H9 (cell line): Measurements from ENCODE around the gene OAS1. TPM values are rescaled to one million over a fixed set of nuclear protein-coding genes. Genes with fewer than 3 reads are reported as not detected.

Experiments
- DNase-seq: peaks from one replicate; pipeline ENCODE4 v3.0.0-alpha.2; 2017
- H2AFZ ChIP-seq: one replicate; pipeline ENCODE4 v1.6.1; 2013; ENCODE audit warnings: mild to moderate bottlenecking, low read length, control low read depth, moderate library complexity
- H2AK5ac ChIP-seq: 2 replicates; pipeline ENCODE4 v1.6.1; 2013; ENCODE audit warnings: low read length, control low read depth, mixed read lengths; ENCODE audit not compliant: insufficient read length
- H2BK120ac ChIP-seq: one replicate; pipeline ENCODE4 v1.6.1; 2013; ENCODE audit warnings: low read depth, mild to moderate bottlenecking, low read length, control low read depth, inconsistent platforms; ENCODE audit not compliant: poor library complexity, severe bottlenecking
- H2BK12ac ChIP-seq: 2 replicates; pipeline ENCODE4 v1.6.1; 2013; ENCODE audit warnings: low read length, control low read depth, mixed read lengths, low read depth; ENCODE audit not compliant: insufficient read length
- H2BK15ac ChIP-seq: 2 replicates; pipeline ENCODE4 v1.6.1; 2013; ENCODE audit warnings: low read depth, low read length, control low read depth
- H2BK20ac ChIP-seq: one replicate; pipeline ENCODE4 v1.6.1; 2013; ENCODE audit warnings: low read depth, mild to moderate bottlenecking, low read length, control low read depth, inconsistent platforms; ENCODE audit not compliant: poor library complexity, severe bottlenecking
- H2BK5ac ChIP-seq: 2 replicates; pipeline ENCODE4 v1.6.1; 2013; ENCODE audit warnings: low read length, control low read depth, mixed read lengths; ENCODE audit not compliant: insufficient read length
- H3K14ac ChIP-seq: 2 replicates; pipeline ENCODE4 v1.6.1; 2013; ENCODE audit warnings: low read length, control low read depth; ENCODE audit not compliant: insufficient read depth
- H3K18ac ChIP-seq: 2 replicates; pipeline ENCODE4 v1.6.1; 2013; ENCODE audit warnings: low read depth, mild to moderate bottlenecking, mixed read lengths, low read length, control low read depth; ENCODE audit not compliant: insufficient read length
- H3K23ac ChIP-seq: 2 replicates; pipeline ENCODE4 v1.6.1; 2013; ENCODE audit warnings: low read length, control low read depth, mixed read lengths, low read depth; ENCODE audit not compliant: insufficient read length
- H3K23me2 ChIP-seq: 2 replicates; pipeline ENCODE4 v1.6.1; 2013; ENCODE audit warnings: low read depth, mild to moderate bottlenecking, mixed read lengths, low read length, control low read depth; ENCODE audit not compliant: insufficient read length, poor library complexity, severe bottlenecking
- H3K27ac ChIP-seq: 2 replicates; pipeline ENCODE4 v1.5.1; 2013; ENCODE audit warnings: low read length, control low read depth, mixed read lengths, low read depth; ENCODE audit not compliant: insufficient read length
- H3K27me3 ChIP-seq: 2 replicates; pipeline ENCODE4 v1.6.1; 2013; ENCODE audit warnings: low read length, control low read depth, inconsistent platforms; ENCODE audit not compliant: insufficient read depth
- H3K4ac ChIP-seq: 2 replicates; pipeline ENCODE4 v1.6.1; 2013; ENCODE audit warnings: low read depth, mild to moderate bottlenecking, control low read depth, inconsistent platforms, low read length, moderate library complexity
- H3K4me1 ChIP-seq: 2 replicates; pipeline ENCODE4 v1.6.1; 2013; ENCODE audit warnings: low read length, control low read depth, inconsistent platforms; ENCODE audit not compliant: insufficient read depth
- H3K4me2 ChIP-seq: 2 replicates; pipeline ENCODE4 v1.6.1; 2013; ENCODE audit warnings: low read length, control low read depth, mixed read lengths; ENCODE audit not compliant: insufficient read length, insufficient read depth
- H3K56ac ChIP-seq: 2 replicates; pipeline ENCODE4 v1.6.1; 2013; ENCODE audit warnings: low read depth, mild to moderate bottlenecking, mixed read lengths, low read length, control low read depth; ENCODE audit not compliant: insufficient read length
- H3K79me1 ChIP-seq: 2 replicates; pipeline ENCODE4 v1.6.1; 2013; ENCODE audit warnings: low read depth, mild to moderate bottlenecking, moderate library complexity, low read length, control low read depth, inconsistent platforms; ENCODE audit not compliant: insufficient read depth, poor library complexity, severe bottlenecking
- H3K79me2 ChIP-seq: 2 replicates; pipeline ENCODE4 v1.6.1; 2013; ENCODE audit warnings: low read length, control low read depth, inconsistent platforms; ENCODE audit not compliant: insufficient read depth
- H3K9ac ChIP-seq: 2 replicates; pipeline ENCODE4 v1.6.1; 2013; ENCODE audit warnings: low read length, control low read depth, mixed read lengths; ENCODE audit not compliant: insufficient read length; ENCODE audit errors: extremely low read depth
- H3K9me3 ChIP-seq: one replicate; pipeline ENCODE4 v1.6.1; 2013; ENCODE audit warnings: low read depth, low read length, inconsistent platforms; ENCODE audit not compliant: control insufficient read depth
- H3T11ph ChIP-seq: one replicate; pipeline ENCODE4 v1.6.1; 2013; ENCODE audit warnings: mild to moderate bottlenecking, low read length, control low read depth, inconsistent platforms
- H4K20me1 ChIP-seq: one replicate; pipeline ENCODE4 v1.6.1; 2013; ENCODE audit not compliant: control insufficient read depth, insufficient read length, insufficient read depth
- H4K5ac ChIP-seq: 2 replicates; pipeline ENCODE4 v1.6.1; 2013; ENCODE audit warnings: low read depth, mild to moderate bottlenecking, mixed read lengths, low read length, control low read depth; ENCODE audit not compliant: insufficient read length
- H4K8ac ChIP-seq: replicated peaks from 2 replicates; pipeline ENCODE4 v1.6.1; 2013; ENCODE audit warnings: low read length, control low read depth, mixed read lengths, low read depth; ENCODE audit not compliant: insufficient read length
- H4K91ac ChIP-seq: 2 replicates; pipeline ENCODE4 v1.6.1; 2013; ENCODE audit warnings: low read depth, mild to moderate bottlenecking, moderate library complexity, mixed read lengths, low read length, control low read depth; ENCODE audit not compliant: insufficient read length
- H3K27ac Mint-ChIP-seq, 3 experiments: 2 replicates in 2 of 3; 3 replicates in 1 of 3; pipeline ENCODE4 v1.8.0; 2020 to 2021; ENCODE audit warnings: mixed read lengths in 3 of 3, mild to moderate bottlenecking in 1 of 3, moderate library complexity in 1 of 3
- H3K27me3 Mint-ChIP-seq: 2 replicates; pipeline ENCODE4 v1.8.0; 2021; ENCODE audit warnings: low read depth, mild to moderate bottlenecking, moderate library complexity, mixed read lengths
- H3K36me3 Mint-ChIP-seq, 3 experiments: 2 replicates in 2 of 3; 3 replicates in 1 of 3; pipeline ENCODE4 v1.8.0; 2020 to 2021; ENCODE audit warnings: low read depth in 3 of 3, mixed read lengths in 3 of 3; ENCODE audit not compliant: insufficient read depth in 1 of 3
- H3K4me1 Mint-ChIP-seq, 2 experiments: 2 replicates each; pipeline ENCODE4 v1.8.0; 2020; ENCODE audit warnings: mixed read lengths in 2 of 2
- H3K4me3 Mint-ChIP-seq, 2 experiments: 2 replicates in 1 of 2; 3 replicates in 1 of 2; pipeline ENCODE4 v1.8.0; 2020 to 2021; ENCODE audit warnings: mild to moderate bottlenecking in 2 of 2, mixed read lengths in 2 of 2, moderate library complexity in 1 of 2
- H3K9me3 Mint-ChIP-seq, 2 experiments: 2 replicates in 1 of 2; 3 replicates in 1 of 2; pipeline ENCODE4 v1.8.0; 2020; ENCODE audit warnings: mild to moderate bottlenecking in 2 of 2, mixed read lengths in 2 of 2, moderate library complexity in 1 of 2
- CTCF ChIP-seq: fragments of 200-600 bp; sonication (generic); conservative IDR thresholded peaks from 3 replicates; pipeline ENCODE4 v1.8.0; 2021; ENCODE audit warnings: antibody characterized with exemption, mild to moderate bottlenecking
- WGBS: extraction: QIAGEN DNeasy Blood & Tissue Kit; methylation state at CpG from one replicate; pipeline ENCODE4 v1.1.7; 2013; ENCODE audit warnings: missing lambda C conversion rate, low lambda C conversion rate, mixed read lengths; ENCODE audit not compliant: insufficient read length; ENCODE audit errors: extremely low coverage; 5-methylcytosine and 5-hydroxymethylcytosine counted together
- total RNA-seq: library from RNA; stranded (reverse); gene quantifications from 2 replicates; pipeline ENCODE4 v1.2.1, GENCODE V29; 2021

Gene OAS1
- total RNA-seq, 1 experiment from 2014 or later = not detected

GRCh38 chr12:112879191-112879705 is 27.5 kb upstream of the OAS1 start:
- H2BK12ac ChIP-seq = no peak overlapping the region
- no peak overlapping the region for H3T11ph ChIP-seq
- Mint-ChIP-seq H3K9me3 (no peaks in the 10 kb centered on the region), H3K36me3 (no peaks in the 10 kb centered on the region), H3K4me1 (peaks cover 3 to 4% of the 10 kb centered on the region in 2 experiments; a peak in 3 of 4 replicates), H3K4me3 (no peak overlapping the region), H3K27ac (no peak overlapping the region), H3K27me3 (peaks cover 8% of the 10 kb centered on the region)
- H3K56ac ChIP-seq = no peak overlapping the region
- no peak overlapping the region for H2BK5ac ChIP-seq
- no peaks in the 10 kb centered on the region for H3K23me2 ChIP-seq
- no peak overlapping the region; the same call in 1 of the 2 replicates for H3K14ac ChIP-seq
- no peak overlapping the region for H3K18ac ChIP-seq
- H3K27me3 ChIP-seq = no peaks in the 10 kb centered on the region
- H3K4me1 ChIP-seq = no peaks in the 10 kb centered on the region
- no peak for DNase-seq
- no peaks in the 10 kb centered on the region for H3K79me2 ChIP-seq
- H3K9me3 ChIP-seq = no peaks in the 10 kb centered on the region
- TF ChIP-seq CTCF = no peak
- no peak overlapping the region for H2BK15ac ChIP-seq
- no peak overlapping the region for H4K5ac ChIP-seq
- H3K4me2 ChIP-seq = no peak overlapping the region
- H2AK5ac ChIP-seq = no peak overlapping the region
- H4K8ac ChIP-seq = no peak overlapping the region
- no peak overlapping the region for H3K27ac ChIP-seq
- no CpG with 5 or more reads among the region's 8 CpGs for WGBS
- H3K23ac ChIP-seq = no peak overlapping the region
- H3K9ac ChIP-seq = no peak overlapping the region
- no peaks in the 10 kb centered on the region for H4K20me1 ChIP-seq
- H2AFZ ChIP-seq = no peak overlapping the region
- no peaks in the 10 kb centered on the region for H3K79me1 ChIP-seq
- no peak overlapping the region for H4K91ac ChIP-seq
- H3K4ac ChIP-seq = no peak overlapping the region
- H2BK20ac ChIP-seq = no peak overlapping the region
- H2BK120ac ChIP-seq = no peak overlapping the region
